HT-29 (cell line): ENCODE data around the gene CHN2. TPM values are rescaled to one million over a fixed set of nuclear protein-coding genes. Genes with fewer than 3 reads are reported as not detected.

Experiments
- DNase-seq: peaks from one replicate; pipeline ENCODE4 v3.0.0-alpha.2; 2015; ENCODE audit warnings: low spot score
- total RNA-seq: library from RNA; depleted of rRNA; stranded (reverse); fragments of >200 nt; shearing (Covaris generic); gene quantifications from 2 replicates; pipeline ENCODE4 v1.2.3, GENCODE V29; 2014

The CHN2 gene
- total RNA-seq, 1 experiment from 2014 or later = 4.3 TPM

DNA sequence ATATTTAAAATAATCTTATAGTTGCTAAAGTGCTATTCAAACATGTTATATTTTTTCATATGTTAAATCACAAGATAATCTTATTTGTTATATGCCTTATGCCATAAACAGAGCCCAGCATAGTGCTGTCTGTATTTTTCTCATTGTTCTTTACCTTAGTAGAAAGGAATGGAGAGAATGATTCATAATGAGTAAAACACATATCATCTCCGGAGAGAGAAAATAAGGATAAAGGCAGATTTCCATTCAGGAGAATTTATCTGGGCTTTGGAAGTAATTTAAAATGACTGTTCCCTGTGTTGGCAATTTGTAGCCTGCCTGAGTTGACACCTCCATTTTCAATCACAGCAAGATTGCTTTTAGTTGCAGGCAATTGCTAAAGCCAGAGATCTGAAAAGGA is 30.2 kb downstream of the CHN2 start:
- no peak for DNase-seq

DNA sequence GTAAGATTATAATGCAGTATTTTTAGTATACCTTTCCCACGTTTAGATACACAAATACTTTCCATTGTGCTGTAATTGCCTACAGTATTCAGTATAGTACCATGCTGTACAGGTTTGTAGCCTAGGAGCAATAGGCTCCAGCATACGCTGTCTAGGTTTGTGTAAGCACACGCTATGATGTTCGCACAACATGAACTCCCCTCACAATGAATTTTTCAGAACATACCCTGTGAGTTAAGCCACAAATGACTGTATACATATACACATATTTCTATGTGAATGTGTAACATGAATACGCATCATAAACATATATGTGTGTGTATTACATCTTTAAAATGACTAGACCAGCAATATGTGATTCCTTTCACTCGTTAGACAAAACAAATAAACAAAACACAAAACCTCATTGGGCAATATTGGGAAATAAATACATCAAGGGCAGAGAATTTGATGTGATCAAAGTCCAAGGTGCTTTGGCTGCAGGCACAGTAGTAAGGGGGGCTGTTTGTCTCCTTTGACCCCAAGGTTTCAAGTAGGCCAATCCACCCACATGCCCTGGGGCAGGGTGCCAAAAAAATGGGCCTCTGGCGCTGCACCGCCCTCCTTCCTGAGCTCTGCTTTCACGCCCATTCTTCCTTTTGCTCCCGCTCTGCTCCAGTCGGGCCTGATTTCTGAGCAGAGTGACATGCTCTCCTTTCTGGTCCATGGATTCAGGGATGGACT is 33.9 kb downstream of the CHN2 start:
- peak; percentile 33 for DNase-seq

DNA sequence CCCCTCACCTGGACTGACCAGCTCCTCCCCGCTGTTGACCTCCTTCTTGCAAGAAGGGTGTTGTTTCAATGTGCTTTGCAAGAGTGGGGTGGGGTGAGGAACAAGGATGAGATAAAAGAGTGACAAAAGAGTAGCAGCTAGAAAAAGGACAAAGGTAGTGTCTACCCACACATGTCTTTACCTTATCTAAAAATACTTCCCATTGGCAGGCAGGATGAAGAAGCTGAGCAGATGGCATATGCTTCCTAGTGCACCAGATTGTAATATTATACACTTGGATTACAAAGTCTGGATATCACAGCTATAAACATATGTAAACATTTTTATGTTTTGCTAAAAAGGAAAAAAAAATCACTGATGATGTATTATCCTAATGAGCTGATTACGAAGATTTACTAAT is 34.5 kb downstream of the CHN2 start:
- DNase-seq = no peak

DNA sequence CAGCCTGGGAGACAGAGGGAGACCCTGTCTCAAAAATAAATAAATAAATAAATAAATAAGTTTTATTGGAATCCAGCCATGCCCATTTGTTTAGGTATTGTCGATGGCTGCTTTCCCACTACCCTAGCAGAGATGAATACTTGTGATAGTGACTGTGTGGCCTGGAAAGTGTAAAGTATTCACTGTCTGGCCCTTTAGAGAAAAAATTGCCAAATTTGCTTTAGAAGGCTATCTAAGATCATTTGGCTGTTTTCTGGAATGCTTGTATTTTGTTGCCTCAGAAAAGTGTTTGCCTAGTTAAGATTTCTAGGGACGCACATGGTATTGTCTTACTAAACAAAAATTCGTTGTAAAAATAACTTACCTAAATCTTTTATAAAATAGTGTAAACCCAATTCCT is 35.4 kb downstream of the CHN2 start:
- no peak for DNase-seq

DNA sequence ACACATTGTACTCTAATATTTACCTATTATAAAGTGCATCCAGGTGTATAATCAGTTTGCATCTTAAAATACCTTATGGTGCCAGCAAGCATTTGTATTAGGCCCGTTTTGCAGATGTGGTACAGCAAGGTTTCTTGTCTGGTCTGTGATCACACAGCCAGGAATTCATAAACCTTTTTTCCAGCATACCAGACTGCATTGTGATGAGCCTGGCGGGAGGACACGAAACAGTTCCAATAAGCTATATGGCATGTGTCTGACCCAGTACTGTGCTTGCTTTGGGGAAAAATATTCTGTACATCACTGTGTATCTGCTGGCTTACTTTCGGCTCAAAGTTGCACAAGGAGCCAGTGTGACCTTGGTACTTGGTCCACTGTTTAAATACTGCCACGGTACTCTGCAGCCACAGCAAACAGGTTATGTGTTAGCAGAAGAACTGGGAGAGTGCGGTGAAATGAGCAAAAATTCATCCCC is 36.3 kb downstream of the CHN2 start:
- DNase-seq = no peak

DNA sequence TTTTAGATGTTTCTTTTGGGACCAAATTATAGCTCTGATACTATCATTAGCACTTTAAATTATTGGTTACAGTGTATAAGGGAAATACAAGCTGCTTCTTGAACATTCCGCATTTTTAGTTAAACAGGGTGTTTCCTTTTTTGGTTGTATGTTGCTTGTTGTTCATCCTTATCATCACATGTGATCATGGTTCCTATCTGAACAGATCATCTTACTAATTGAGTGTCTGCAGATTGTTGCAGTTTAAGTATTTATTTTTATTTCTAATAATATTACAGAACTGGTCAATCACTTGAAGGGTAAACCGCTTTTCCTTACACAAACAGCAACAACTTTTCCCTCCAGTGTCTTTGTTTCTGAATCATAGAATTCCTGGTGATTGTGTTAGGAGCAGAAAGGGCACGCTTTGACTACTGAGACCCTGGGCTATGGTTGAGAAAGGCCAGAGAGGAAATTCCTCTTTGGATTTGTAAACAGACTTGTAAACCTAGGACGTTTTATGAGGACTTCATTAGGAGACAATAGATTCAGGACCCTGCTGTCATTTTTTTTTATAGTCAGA is 37.2 kb downstream of the CHN2 start:
- no peak for DNase-seq

DNA sequence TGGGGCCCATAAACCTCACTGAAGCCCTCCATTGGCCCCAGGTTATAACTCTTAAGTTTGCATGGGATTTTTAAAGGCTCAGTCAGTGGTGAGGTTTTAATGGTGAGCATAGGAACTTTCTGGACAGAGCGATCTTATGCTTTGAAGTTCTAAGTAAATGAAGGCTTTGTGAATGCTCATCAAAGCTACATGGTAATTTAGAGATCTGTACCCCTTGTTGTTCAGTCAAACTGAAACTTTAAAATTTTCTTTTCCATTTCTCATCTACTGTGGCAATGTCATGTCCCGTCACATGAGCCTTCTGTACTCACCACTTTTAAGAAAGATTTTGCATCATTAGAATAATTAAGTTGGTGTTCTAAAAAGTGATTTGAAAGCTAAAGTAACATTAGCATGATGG is 39.9 kb downstream of the CHN2 start:
- DNase-seq = no peak

DNA sequence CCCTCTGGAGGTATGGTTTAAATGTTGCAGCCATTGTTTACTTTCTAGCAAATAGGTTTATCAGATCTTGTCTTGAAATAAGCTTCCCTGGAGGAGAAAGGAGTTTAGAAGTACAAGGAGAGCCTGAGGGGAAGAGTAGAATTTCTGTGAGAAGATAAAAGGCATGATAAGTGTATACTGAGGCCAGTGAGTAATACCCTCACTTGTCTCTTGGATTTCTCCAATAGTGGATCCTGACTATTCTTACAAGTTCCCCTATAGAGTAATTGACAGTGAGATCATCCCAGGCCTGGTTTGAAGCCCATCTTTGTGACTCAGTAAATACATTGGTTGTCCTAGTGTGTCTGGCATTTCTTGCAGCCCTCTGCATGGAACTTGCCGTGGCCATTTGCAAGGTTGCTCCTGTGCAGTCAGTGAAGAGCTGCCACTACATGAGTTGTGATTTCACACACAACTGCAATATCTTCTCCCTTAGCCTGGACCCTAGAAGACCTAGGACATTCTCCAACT is 41.6 kb downstream of the CHN2 start:
- no peak for DNase-seq

DNA sequence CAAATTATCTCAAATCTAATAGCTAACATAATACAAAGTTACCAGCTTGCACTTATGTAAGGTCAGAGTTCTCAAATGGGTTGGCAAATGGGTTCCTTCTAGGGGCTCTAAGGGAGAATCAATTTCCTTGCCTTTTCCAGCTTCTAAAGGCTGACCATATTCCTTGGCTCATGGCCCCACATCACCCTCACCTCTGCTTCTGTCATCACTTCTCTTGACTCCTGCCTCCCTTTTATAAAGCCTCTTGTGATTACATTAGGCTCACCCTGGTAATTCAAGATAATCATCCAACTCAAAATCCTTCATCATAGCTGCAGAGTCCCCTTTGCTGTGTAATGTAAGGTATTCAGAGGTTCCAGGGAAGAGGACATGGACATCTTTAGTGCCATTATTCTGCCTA is 42.1 kb downstream of the CHN2 start:
- DNase-seq = no peak

DNA sequence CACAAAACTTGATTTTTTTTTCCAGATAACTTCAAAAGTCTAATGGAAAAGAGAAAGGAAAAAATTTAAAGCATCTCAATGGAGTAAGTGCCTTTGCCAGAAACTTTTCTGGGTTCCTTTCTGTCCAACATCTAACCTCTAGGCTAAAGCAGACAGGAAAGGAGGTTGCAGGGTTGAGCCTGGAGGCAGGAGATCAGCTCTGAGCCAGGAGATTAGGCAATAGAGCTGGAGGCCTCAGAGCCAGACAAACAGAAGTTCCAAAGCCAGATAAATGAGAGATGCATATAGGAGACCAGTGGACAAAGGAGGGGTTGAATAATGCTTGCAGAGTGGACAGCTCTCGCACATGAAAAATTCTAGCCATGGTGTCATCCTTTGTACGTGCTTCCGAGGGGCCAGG is 42.9 kb downstream of the CHN2 start:
- no peak for DNase-seq

DNA sequence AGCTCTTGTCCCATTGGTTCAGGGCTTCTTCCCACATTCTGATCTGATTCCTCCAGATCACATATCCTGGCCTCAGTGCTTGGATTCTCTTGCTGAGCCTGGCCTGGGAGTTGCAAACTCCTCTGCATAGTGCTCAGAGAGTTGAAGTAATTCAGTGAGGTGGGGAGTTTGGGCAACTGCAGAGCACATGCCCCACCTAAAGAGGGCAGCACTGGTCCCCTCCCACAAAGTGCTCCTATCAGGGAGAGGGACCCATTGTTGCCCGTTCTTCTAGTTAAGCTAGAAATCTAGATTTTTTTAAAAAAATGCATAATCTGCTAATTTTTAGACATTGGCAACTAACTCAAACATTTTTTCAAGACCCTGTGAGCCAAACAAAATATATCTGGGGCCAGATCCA is 45.1 kb downstream of the CHN2 start:
- DNase-seq = peak; percentile 37

DNA sequence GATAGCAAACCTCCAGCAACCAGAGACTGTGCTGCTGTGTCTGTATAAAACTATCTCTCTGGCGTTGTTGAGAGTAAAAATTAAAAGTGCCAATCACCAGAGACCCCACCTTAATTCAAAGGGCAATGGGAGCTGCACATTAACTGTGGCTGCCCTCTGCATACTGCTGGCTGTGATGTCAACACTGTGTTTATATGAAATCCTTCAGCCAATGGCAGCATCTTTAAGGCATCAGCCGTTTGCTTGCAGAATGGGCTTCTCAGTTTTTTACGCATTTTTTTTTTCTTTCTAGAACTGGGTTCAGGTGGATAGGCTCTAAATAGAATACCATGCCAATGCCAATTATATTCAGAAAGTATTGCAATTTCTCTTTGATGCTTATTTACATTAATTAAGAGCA is 47.7 kb downstream of the CHN2 start:
- no peak for DNase-seq

DNA sequence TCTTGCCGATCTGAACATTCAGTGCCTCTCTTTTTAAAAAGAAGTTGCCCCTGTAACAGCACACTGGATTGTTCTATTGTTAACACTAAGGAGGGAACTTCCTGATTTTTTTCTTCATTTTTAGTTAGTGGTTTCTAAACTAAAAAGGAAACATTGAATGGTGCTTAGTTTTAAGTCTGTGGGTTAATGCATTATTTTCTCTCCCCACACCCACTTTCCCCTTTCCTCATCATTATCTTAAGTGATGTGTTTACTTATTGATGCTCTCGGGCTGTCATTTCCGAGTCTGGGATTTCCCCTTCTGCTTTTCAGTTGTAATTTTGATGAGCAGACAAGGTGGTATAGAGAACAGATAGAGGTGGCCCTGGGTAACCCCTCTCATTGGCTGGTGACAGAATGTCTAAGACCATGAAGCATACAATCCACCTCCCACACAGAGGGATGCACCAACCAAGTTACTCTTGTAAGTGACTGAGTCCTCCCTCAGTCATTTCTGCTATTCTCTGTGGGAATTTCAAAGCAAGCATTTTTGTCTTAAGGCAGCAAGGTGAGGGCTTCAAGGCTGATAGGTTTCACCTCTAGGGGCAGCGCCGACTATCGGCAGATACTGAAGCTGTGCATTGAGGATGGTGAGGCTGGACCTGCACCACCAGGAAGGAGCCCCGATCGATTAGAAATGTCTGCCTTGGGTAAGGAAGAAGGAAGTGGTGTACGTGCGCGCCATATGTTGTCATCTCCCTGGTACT is 49.5 kb downstream of the CHN2 start:
- DNase-seq = peak; percentile 29

DNA sequence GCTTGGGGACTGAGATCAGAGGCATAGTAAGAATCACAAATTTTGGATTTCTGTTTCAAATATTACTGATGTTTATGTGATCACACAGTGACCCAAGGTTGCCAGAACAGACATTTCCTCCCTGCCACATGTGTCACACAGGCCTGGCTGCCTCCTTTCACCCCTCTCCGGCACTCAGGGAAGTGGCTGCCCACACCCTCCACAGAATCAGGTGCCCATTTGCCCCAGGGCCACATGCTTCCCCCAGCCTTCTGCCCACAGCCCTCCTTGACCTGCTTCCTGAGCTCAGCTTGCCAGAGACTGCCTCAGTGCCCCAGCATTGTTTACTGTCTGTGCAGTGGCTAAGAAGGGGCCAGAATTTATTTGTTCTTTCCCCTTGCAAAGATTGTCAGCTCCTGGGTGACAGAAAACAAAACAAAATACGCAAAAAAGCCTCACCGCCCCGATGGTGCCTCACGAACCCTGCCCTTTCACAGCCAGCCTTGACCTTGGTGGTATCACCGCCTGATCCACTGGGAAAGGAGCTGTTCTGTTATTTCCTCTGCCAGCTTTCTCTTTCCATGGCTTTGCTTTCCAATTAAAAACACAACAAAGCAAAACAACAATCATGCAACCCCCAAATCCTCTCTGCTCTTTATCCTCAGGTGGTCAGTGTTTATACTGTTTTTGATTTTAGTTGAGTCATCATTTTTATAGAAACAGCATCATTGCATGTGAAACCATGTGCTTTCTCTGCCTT is 52.8 kb downstream of the CHN2 start:
- DNase-seq = no peak

DNA sequence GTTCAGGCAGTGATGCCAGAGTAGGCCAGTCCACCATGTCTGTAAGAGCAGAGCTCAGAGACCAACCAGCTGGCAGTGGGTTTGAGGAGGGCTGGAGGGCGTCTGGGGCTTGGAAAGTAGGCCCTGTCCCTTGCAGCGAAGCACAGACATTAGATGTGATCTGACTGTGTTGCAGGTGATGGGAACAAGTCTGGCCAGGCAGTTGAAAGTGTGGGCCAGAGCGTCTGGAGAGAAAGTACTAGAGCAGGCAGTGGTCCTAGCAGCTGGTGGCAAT is 53.3 kb downstream of the CHN2 start:
- no peak for DNase-seq

DNA sequence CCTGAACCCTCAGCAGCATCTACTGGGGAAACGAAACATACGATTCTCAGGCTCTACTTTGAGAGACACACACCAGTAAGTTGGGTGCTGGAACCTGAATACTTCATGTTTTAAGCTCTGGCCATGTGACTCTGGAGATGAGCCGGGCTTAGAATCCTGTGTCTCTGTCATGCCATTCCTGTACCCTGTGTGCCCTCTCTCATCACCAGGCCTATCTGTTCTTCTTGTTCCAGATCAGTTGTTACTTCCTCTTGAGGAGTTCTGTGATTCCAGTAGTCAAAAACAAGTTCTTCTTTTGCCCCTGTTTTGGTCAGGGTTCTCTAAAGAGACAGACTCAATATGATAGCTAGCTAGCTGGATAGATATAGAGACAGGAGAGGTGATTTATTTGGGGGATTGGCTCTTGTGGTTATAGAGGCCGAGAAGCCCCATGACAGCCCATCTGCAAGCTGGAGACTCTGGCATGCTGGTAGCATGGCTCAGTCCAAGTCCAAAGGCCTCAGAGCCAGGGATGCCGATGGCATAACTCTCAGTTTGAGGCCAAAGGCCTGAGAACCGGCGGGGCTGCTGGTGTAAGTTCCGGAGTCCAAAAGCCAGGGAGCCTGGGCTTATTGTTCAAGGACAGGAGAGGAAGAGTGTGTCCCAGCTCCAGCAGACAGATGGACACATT is 54.3 kb downstream of the CHN2 start:
- DNase-seq = no peak

DNA sequence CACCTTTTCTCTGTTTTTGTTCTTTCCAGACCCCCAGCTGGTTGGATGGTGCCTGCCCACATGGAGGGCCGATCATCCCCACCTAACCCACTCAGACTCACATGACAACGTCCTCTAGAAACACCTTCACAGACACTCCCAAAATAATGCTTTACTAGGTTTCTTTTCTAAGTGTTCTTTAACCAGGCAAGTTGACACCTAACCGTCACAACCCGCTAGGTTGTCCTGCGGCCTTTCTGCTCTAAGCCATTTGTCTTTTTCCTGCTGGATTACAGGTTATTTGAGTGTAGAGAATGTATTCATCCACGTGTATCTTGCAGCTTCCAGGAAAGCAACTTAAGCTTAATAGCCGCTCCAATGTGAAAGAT is 54.8 kb downstream of the CHN2 start:
- no peak for DNase-seq

DNA sequence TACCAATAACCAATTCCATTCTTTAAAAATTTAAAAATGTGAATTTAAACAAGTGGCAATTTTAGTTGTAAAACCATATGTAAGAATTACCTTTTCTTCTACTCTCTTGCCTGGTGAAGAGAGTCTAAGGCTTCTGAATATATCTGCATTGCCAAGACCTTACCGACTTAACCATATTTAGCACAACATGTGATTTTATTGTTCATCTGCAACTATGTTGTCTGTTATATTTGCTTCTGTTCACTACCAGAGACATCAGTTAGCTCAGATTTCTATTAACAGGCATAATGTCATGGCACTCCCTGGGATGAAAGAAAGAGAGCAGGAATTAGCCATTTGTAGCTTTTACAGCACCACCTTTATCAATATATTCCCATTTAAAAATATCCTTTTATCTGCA is 55.3 kb downstream of the CHN2 start:
- DNase-seq = no peak

DNA sequence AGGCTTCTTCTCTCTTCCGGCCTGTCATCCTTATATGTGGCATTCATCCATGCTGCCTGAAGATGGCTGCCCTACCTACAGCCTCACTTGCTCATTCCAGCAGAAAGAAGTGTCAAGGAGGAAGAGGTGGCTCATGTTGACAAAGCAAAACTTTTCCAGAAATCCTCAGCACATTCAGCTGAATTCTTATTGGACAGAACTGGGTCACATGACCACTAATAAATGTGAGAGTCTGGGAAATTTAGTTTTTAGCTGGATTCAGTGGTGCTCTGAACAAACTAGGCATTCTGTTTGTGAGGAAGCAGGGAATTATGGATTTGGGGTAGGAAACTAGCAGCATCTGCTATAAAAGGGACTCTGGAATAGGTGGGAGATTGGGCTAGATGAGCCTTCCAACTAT is 58.6 kb downstream of the CHN2 start:
- no peak for DNase-seq

DNA sequence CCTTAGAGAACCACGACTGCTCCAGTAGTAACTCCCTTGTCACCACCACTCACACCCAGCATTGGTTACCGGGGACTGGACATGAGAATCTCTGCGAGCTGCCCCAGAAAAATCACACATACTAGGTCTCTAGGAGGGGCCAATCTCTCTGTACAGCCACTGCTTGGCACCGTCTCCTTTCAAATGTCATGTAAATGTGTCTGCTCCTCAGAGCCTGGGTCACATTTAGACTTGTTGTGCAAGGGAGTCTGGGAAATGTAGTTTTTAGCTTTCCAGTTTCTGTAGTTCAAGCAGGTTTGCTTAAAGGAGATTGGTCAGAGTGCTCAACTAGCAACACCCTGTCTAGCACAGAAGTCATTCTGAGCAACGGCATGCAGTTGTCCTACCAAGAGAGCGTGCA is 60.0 kb downstream of the CHN2 start:
- no peak for DNase-seq

DNA sequence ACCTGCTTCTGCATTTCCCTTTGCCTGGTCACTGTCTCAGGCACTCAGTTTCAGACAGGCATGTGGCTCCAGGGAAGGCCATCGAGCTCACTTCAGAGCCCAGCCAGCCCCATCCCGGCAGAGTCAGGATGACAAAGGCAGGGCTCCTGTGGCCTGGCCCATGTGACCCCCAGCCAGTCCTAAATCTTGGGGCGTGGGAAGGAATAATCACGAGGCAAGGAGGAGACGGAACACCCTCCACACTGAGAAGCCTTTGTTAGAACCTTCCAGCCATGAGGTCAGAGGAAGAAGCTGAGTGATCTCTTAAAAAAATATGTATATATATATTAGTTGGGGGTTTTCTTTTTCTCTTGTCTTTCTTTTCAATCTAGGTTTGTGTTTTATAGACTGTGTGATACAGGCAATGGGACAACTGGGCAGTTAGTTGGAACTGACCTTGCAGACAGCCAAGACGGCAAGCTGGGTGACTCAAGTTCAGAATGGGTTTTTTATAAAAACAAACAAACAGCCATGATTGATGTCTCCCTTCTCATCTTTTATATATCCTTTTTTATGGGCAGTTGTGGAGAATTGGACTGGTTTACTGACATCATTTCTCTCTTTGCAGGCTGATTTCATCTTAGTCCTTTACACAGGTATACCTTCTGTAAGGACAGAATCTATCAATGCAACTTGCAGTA is 60.8 kb downstream of the CHN2 start:
- DNase-seq = peak; percentile 21
